ENCODE results near the gene HTR4.

GRCh38 chr5:148467958-148468357 lies 186.4 kb downstream of the HTR4 start:
- TF ChIP-seq CTCF (IDR thresholded peaks at IDR 0.05) (no peak), POLR2A (IDR thresholded peaks at IDR 0.05) (no peak)
